ENCODE results near the gene ETNK1. TPM values are rescaled to one million over a fixed set of nuclear protein-coding genes. Genes with fewer than 3 reads are reported as not detected.
"Not testable (repeated sequence)": the region's sequence is repeated elsewhere in the genome, so short reads cannot be mapped to it uniquely, and the experiment has no call there.

Gene ETNK1
- total and polyA plus RNA-seq, 3 donors from 2014 or later: 61.3 to 81.4 (median 66.7) TPM

DNA sequence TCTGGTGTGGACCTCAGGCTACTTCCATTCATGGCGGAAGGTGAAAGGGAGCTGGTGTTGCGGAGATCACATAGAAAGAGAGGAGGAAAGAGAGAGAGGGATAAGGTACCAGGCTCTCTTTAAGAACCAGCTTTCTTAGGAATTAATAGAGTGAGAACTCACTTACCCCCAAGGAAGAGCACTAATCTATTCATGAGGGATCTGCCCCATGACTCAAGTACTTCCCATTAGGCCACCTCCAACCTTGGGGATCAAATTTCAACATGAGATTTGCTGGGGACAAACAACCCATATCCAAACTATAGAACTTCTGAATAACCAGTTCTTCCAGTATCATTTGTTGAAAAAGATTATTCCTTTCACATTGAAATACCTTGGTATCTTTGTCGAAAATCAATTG is 46.6 kb upstream of the ETNK1 start:
- Histone ChIP-seq H3K27me3 (no peaks in the 10 kb centered on the region), H3K36me3 (ENCODE audit: low read depth, missing control alignments) (no peaks in the 10 kb centered on the region), H3K4me1 (no peaks in the 10 kb centered on the region), H3K4me3 (no peak overlapping the region), H3K27ac (no peak overlapping the region), H3K9me3 (no peaks in the 10 kb centered on the region)
- no peak for DNase-seq
- 99% methylated on average over 3 of the region's 3 CpGs for WGBS, 2 donors
- intact Hi-C loops (cut with DNase I; ENCODE audit: low total_unique reads): no loop called here
- no peak for TF ChIP-seq POLR2A (IDR thresholded peaks at IDR 0.05)
- TF ChIP-seq, protein P1, sequence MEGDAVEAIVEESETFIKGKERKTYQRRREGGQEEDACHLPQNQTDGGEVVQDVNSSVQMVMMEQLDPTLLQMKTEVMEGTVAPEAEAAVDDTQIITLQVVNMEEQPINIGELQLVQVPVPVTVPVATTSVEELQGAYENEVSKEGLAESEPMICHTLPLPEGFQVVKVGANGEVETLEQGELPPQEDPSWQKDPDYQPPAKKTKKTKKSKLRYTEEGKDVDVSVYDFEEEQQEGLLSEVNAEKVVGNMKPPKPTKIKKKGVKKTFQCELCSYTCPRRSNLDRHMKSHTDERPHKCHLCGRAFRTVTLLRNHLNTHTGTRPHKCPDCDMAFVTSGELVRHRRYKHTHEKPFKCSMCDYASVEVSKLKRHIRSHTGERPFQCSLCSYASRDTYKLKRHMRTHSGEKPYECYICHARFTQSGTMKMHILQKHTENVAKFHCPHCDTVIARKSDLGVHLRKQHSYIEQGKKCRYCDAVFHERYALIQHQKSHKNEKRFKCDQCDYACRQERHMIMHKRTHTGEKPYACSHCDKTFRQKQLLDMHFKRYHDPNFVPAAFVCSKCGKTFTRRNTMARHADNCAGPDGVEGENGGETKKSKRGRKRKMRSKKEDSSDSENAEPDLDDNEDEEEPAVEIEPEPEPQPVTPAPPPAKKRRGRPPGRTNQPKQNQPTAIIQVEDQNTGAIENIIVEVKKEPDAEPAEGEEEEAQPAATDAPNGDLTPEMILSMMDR (IDR thresholded peaks at IDR 0.05): no peak

DNA sequence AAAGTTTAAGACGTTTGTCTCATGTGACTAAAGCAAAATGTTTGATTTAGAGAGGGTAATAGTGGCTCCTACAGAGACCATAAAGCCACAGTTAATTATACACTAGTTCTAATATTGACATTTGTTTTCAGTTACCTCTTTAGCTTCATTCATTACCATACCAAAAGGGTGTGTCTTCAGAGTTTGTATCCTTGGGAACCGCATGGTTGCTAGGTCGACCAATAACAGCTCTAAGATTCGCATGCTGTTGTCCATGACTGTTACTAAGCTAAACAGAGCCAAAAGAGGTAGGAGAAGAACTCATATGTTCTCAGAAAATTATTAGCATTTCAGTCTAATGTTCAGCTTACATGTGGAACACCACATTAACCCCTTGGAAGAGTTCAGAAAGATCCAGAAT is 36.2 kb upstream of the ETNK1 start:
- Histone ChIP-seq H3K27ac (no peak overlapping the region), H3K4me3 (no peak overlapping the region), H3K4me1 (no peaks in the 10 kb centered on the region), H3K36me3 (ENCODE audit: low read depth, missing control alignments) (no peaks in the 10 kb centered on the region), H3K9me3 (no peaks in the 10 kb centered on the region), H3K27me3 (no peaks in the 10 kb centered on the region)
- intact Hi-C loops (cut with DNase I; ENCODE audit: low total_unique reads): no loop called here
- 77 to 82% methylated on average over 4 of the region's 4 CpGs for WGBS, 2 donors
- DNase-seq: no peak
- TF ChIP-seq, protein P1 (IDR thresholded peaks at IDR 0.05): no peak
- TF ChIP-seq POLR2A (IDR thresholded peaks at IDR 0.05): no peak

DNA sequence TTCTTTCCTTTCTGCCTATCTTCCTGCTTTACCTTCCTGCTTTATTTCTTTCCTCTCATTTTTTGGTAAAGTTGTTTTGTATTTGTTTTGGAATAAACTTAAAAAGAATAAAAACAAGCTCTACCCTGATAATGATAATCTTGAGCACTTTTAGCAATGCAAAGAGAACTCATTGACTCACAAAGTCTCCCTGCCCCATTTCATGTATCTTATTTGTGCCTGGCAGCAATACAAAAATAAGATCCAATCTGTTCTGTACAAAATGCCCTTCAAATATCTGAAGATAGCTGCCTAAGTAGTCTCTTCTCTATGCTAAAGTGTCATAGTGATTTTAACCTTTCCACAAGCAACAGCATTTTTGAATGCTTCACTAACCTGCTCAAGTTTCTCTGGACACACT is 31.1 kb upstream of the ETNK1 start:
- H3K4me3 ChIP-seq: no peak overlapping the region
- DNase-seq: no peak
- H3K27ac ChIP-seq: peak overlapping the region in 1 of 2 donors; percentile 33
- no peaks in the 10 kb centered on the region for H3K9me3 ChIP-seq
- H3K27me3 ChIP-seq: no peaks in the 10 kb centered on the region
- intact Hi-C loops (cut with DNase I; ENCODE audit: low total_unique reads): no loop called here
- no peaks in the 10 kb centered on the region for H3K36me3 ChIP-seq (ENCODE audit: low read depth, missing control alignments)
- TF ChIP-seq POLR2A (IDR thresholded peaks at IDR 0.05): no peak
- TF ChIP-seq, protein P1 (IDR thresholded peaks at IDR 0.05): no peak
- H3K4me1 ChIP-seq: peaks cover 7% of the 10 kb centered on the region

DNA sequence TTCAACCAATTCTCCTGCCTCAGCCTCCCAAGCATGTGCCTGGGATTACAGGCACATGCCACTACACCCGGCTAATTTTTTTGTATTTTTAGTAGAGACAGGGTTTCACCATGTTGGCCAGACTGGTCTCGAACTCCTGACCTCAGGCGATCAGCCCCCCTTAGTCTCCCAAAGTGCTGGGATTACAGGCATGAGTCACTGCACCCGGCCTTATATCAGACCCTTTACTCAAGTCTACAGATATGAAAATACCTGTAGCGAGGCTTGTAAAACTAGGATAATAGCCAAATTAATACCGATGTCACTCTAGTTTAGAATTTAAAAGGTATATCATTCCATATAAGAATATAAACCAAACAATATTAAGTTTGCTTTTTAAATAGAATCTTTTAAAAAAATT is 27.4 kb upstream of the ETNK1 start:
- H3K36me3 ChIP-seq (ENCODE audit: low read depth, missing control alignments); H3K27me3 ChIP-seq; H3K4me3 ChIP-seq; H3K4me1 ChIP-seq; H3K9me3 ChIP-seq; H3K27ac ChIP-seq; intact Hi-C loops (cut with DNase I; ENCODE audit: low total_unique reads); DNase-seq: not testable (repeated sequence)
- 88 to 92% methylated on average over 6 of the region's 6 CpGs for WGBS, 2 donors

DNA sequence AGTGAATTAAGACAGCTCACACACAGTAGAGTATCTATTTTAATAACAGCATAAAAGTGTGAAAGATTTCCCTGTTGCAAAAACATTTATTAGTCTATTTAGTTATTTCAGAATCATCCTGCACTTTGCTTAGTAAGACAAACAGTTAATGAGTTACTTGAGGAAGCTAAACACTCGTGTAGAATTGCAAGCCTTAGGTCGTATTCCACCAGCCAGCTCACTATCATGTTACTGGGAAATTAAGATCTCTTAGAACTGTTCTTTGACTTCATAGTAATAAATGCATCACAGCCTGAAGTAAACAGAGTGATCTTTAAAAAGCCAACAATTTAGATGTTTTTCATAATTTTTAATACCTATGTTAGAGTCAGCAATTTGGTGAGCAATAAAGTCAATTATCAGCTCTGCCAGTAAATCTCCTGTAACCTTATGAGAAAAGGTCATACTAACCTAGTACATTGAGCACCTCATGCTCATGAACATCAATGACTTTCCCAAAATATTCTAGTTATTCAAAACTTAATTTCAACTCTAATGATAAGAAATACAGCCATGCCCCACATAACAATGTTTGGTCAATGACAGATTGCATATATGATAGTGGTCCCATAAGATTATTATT is 26.7 kb upstream of the ETNK1 start:
- H3K27me3 ChIP-seq: no peaks in the 10 kb centered on the region
- DNase-seq: no peak
- intact Hi-C loops (cut with DNase I; ENCODE audit: low total_unique reads): no loop called here
- no peak overlapping the region for H3K27ac ChIP-seq
- H3K4me3 ChIP-seq: no peak overlapping the region
- H3K9me3 ChIP-seq: no peaks in the 10 kb centered on the region
- 16 to 27% methylated on average over 2 of the region's 2 CpGs for WGBS, 2 donors
- H3K4me1 ChIP-seq: peaks cover 7% of the 10 kb centered on the region
- no peaks in the 10 kb centered on the region for H3K36me3 ChIP-seq (ENCODE audit: low read depth, missing control alignments)
- TF ChIP-seq POLR2A (IDR thresholded peaks at IDR 0.05): no peak
- TF ChIP-seq, protein P1 (IDR thresholded peaks at IDR 0.05): no peak
